ENCODE measurements around the gene AQP12A.

GRCh38 chr2:240728361-240728760 lies 36.7 kb downstream of the AQP12A start:
- TF ChIP-seq CTCF (IDR thresholded peaks at IDR 0.05; ENCODE audit: borderline replicate concordance, extremely low read depth, low read length, poor library complexity, severe bottlenecking) (no peak), EZH2 (IDR thresholded peaks at IDR 0.05; ENCODE audit: borderline replicate concordance, low read depth, low read length, severe bottlenecking) (no peak)
